OCI-LY3 (cell line): ENCODE results near the gene LAIR1.
"Not testable (repeated sequence)": the region's sequence is repeated elsewhere in the genome, so short reads cannot be mapped to it uniquely, and the experiment has no call there.

Source experiments
- H2AFZ ChIP-seq: fragments of 200-600, 300-600 bp; shearing (Covaris generic); 2 replicates; pipeline ENCODE4 v1.6.0; 2014; ENCODE audit warnings: antibody characterized with exemption, low read depth, low read length
- H3K27ac ChIP-seq: fragments of 200-600, 300-600 bp; sonication (generic); 2 replicates; pipeline ENCODE4 v1.5.1; 2014; ENCODE audit warnings: mild to moderate bottlenecking, low read length, moderate library complexity, mixed read lengths
- H3K27me3 ChIP-seq: fragments of 200-600, 300-600 bp; sonication (generic); 2 replicates; pipeline ENCODE4 v1.6.1; 2014; ENCODE audit warnings: low read depth, low read length, mixed read lengths
- H3K36me3 ChIP-seq: fragments of 200-600, 300-600 bp; sonication (generic); replicated peaks from 2 replicates; pipeline ENCODE3; 2014; ENCODE audit warnings: low read depth, low read length, mixed read lengths
- H3K4me1 ChIP-seq: fragments of 300-600, 200-600 bp; sonication (generic); 2 replicates; pipeline ENCODE4 v1.6.1; 2014; ENCODE audit warnings: low read length, mixed read lengths
- H3K4me2 ChIP-seq: fragments of 200-600, 300-600 bp; sonication (generic); 2 replicates; pipeline ENCODE4 v1.6.1; 2014; ENCODE audit warnings: low read length, mixed read lengths
- H3K4me3 ChIP-seq: fragments of 300-600, 200-600 bp; sonication (generic); 2 replicates; pipeline ENCODE4 v1.5.1; 2014; ENCODE audit warnings: antibody characterized with exemption, mild to moderate bottlenecking, low read length, moderate library complexity
- H3K79me2 ChIP-seq: fragments of 300-600, 200-600 bp; shearing (Covaris generic); 2 replicates; pipeline ENCODE4 v1.6.1; 2014; ENCODE audit warnings: mild to moderate bottlenecking, low read length, mixed read lengths
- H3K9ac ChIP-seq: fragments of 300-600, 200-600 bp; shearing (Covaris generic); 2 replicates; pipeline ENCODE4 v1.6.0; 2014; ENCODE audit warnings: mild to moderate bottlenecking, low read length, moderate library complexity
- H3K9me3 ChIP-seq: fragments of 200-600, 300-600 bp; shearing (Covaris generic); 2 replicates; pipeline ENCODE4 v1.6.1; 2014; ENCODE audit warnings: low read length, mixed read lengths; ENCODE audit not compliant: insufficient read depth
- H4K20me1 ChIP-seq: fragments of 200-600, 300-600 bp; sonication (generic); 2 replicates; pipeline ENCODE4 v1.6.1; 2016; ENCODE audit warnings: low read length, mixed read lengths; ENCODE audit not compliant: insufficient read depth
- EZH2phosphoT487 ChIP-seq: fragments of 200-600 bp; shearing (Covaris generic); IDR thresholded peaks from 2 replicates; pipeline ENCODE4 v1.6.1; 2018; ENCODE audit warnings: antibody characterized with exemption, mixed run types, low read depth
- TF ChIP-seq, protein P1 (sequence below): fragments of 200-600, 300-600 bp; sonication (generic); IDR thresholded peaks from 2 replicates; pipeline ENCODE4 v1.5.1; 2014; ENCODE audit warnings: antibody characterized with exemption, low read length, low read depth

Gene LAIR1

DNA sequence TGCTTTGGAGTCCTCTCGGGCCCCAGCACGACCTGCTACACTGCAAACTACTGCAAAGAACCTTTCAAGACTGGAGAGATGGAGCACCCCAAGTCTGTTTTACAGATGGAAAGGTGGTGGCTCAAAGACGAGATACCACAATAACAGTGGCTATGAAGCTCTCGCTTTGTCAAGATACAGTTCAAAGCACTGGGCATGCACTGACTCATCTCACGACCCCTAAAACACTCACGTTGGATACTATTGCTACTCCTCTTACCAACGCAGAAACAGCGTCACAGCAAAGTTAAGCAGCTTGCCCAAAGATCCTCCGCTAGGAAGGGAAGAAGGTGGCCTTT, 24.0 kb upstream of the LAIR1 start:
- peak overlapping the region; percentile 66 for H3K4me3 ChIP-seq
- no peak overlapping the region for H3K9ac ChIP-seq
- H3K27ac ChIP-seq = no peak overlapping the region
- no peaks in the 10 kb centered on the region for H3K36me3 ChIP-seq
- peaks cover 20% of the 10 kb centered on the region for H3K4me1 ChIP-seq
- TF ChIP-seq, protein P1, sequence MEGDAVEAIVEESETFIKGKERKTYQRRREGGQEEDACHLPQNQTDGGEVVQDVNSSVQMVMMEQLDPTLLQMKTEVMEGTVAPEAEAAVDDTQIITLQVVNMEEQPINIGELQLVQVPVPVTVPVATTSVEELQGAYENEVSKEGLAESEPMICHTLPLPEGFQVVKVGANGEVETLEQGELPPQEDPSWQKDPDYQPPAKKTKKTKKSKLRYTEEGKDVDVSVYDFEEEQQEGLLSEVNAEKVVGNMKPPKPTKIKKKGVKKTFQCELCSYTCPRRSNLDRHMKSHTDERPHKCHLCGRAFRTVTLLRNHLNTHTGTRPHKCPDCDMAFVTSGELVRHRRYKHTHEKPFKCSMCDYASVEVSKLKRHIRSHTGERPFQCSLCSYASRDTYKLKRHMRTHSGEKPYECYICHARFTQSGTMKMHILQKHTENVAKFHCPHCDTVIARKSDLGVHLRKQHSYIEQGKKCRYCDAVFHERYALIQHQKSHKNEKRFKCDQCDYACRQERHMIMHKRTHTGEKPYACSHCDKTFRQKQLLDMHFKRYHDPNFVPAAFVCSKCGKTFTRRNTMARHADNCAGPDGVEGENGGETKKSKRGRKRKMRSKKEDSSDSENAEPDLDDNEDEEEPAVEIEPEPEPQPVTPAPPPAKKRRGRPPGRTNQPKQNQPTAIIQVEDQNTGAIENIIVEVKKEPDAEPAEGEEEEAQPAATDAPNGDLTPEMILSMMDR = no peak
- no peak for TF ChIP-seq EZH2phosphoT487
- peaks cover 54% of the 10 kb centered on the region for H3K27me3 ChIP-seq
- H4K20me1 ChIP-seq = no peaks in the 10 kb centered on the region
- no peak overlapping the region for H2AFZ ChIP-seq
- no peaks in the 10 kb centered on the region for H3K79me2 ChIP-seq
- H3K9me3 ChIP-seq = no peaks in the 10 kb centered on the region
- H3K4me2 ChIP-seq = peak overlapping the region; percentile 79

DNA sequence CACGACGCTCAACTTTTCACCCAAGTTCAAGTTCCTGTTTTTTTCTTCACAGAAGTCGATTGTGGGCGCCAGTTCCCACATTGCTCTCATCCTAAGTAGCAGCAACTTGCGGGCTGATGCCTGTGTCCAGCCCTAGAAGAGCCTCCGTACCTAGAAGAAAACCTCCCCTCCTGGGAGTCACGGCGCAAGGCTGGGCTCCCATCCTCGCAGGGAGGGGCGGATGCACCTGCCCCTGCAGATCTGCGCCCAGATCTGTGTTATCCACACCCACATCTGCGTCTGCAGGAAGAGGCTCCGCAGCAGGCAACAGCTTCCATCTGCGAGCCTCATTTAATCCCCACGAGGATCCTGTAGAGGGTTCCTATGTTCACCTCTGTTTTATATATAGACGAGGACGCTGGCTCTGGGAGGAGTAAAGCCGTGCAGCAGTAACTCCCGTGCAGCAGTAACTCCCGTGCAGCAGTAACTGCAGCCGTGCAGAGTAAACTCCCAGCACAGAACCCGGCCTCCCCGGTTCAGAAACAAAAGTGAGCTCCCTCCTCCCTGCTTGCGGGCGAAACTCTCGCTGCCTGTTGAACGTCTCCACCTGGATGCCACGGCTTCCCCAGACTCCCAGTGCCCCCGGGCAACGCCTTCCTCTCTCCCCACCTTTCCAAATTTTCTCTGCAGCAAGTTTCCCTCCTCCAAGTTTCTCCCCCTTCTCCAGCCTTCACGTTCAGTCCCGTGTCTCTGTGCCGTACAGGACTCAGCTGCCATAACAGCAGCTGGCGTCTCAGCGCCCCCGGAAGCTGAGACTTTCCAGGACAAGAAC, 23.5 kb upstream of the LAIR1 start:
- H4K20me1 ChIP-seq = no peaks in the 10 kb centered on the region
- H3K27me3 ChIP-seq = peaks cover 52% of the 10 kb centered on the region
- H2AFZ ChIP-seq = 0 out of 2 replicates have a peak overlapping the region, but pooled peaks have one; percentile 44
- peak overlapping the region; percentile 79 for H3K4me2 ChIP-seq
- no peak overlapping the region for H3K9ac ChIP-seq
- no peak overlapping the region for H3K27ac ChIP-seq
- TF ChIP-seq EZH2phosphoT487 = peak; percentile 78; the same call in 1 of the 2 replicates
- TF ChIP-seq, protein P1 = no peak
- peaks cover 23% of the 10 kb centered on the region for H3K4me1 ChIP-seq
- H3K4me3 ChIP-seq = peak overlapping the region; percentile 66
- no peaks in the 10 kb centered on the region for H3K9me3 ChIP-seq
- H3K36me3 ChIP-seq = no peaks in the 10 kb centered on the region
- no peaks in the 10 kb centered on the region for H3K79me2 ChIP-seq

DNA sequence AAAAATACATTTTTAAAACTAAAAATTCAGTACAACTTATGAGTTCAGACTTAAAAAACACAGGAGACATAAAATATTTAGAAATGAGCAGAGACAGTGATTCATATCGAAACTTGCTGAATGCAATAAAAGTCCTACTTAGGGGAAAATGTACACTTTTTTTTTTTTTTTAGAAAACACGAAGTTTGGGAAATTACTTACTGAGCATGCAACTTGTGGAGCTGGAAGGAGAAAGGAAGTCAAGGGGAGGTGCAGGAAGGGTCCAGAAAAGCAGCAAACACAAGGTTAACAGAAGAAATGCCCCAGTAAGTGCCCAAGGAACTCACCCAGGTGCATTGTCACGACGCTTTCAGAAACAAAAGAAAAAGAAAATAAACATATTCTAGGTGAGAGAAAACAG, 18.6 kb upstream of the LAIR1 start:
- Histone ChIP-seq H3K9ac (no peak overlapping the region), H3K27ac (no peak overlapping the region)

DNA sequence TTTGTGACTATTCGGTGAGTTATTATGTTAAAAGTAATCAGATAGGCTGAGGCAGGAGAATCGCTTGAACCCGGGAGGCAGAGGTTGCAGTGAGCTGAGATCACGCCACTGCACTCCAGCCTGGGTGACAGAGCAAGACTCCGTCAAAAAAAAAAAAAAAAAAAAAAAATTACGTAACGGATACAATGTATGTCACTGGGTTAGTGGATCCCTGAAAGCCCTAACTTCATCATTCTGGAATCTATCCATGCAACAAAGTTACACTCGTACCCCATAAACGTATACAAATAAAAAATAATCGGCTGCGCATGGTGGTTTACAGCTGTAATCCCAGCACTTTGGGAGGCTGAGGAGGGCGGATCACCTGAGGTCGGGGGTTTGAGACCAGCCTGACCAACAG, 17.3 kb upstream of the LAIR1 start:
- H3K9me3 ChIP-seq = peaks cover 14% of the 10 kb centered on the region
- not testable (repeated sequence) for H3K9ac ChIP-seq, H4K20me1 ChIP-seq, H3K36me3 ChIP-seq, H3K4me2 ChIP-seq, H2AFZ ChIP-seq, H3K4me3 ChIP-seq, H3K27ac ChIP-seq, H3K79me2 ChIP-seq
- H3K4me1 ChIP-seq = peaks cover 26% of the 10 kb centered on the region
- peaks cover 40% of the 10 kb centered on the region for H3K27me3 ChIP-seq

More for the DNA sequence above, 18.6 kb upstream of the LAIR1 start:
- Histone ChIP-seq H2AFZ (no peak overlapping the region), H3K4me3 (no peak overlapping the region), H3K4me1 (peaks cover 27% of the 10 kb centered on the region), H3K9me3 (peaks cover 10% of the 10 kb centered on the region), H4K20me1 (no peaks in the 10 kb centered on the region), H3K36me3 (peaks cover 6% of the 10 kb centered on the region), H3K4me2 (peak overlapping the region; percentile 30), H3K79me2 (no peaks in the 10 kb centered on the region), H3K27me3 (peaks cover 52% of the 10 kb centered on the region)
- TF ChIP-seq EZH2phosphoT487 = no peak
- TF ChIP-seq, protein P1 = no peak
